ENCODE data around the gene HMGB4.

Gene HMGB4

DNA sequence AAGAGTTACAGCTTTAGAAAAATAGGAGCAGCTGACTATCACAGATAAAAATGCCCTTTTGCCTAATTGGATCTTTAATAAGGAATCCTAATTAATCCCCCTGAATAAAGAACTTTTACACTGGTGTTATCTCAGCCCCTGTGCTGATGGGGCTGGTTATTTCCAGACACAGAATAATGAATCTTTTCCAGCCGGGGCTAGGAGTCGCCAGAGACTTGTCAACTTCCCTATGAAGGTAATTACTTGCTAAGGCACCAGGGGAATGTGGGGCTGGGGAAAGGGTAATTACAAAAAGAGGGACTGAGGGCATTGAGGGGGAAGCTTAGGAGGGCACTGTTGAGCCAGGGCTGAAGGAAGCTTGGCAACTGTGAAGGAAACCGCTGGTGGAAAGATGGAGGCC lies 34.5 kb downstream of the HMGB4 start:
- no peak for DNase-seq (ENCODE audit: low read depth, low spot score)

DNA sequence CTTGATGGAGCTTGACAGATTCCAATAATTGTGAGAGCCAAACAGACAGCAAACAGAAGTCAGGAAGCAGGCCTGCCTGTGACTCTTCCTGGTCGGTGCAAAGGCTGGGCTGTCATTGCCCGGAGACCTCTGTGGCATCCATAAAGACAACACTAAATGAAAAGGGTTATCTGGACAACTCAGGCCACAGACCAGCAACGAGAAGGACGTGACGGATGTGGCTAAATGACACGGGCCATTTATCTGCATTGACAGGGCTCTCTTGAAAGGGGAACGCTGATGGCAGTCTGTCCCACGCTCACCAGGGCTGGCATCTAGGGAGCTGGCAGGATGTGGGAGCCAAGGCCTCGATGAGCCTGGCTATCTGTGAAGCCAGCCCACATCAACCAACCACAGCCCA lies 35.0 kb downstream of the HMGB4 start:
- DNase-seq (ENCODE audit: low read depth, low spot score) = no peak

DNA sequence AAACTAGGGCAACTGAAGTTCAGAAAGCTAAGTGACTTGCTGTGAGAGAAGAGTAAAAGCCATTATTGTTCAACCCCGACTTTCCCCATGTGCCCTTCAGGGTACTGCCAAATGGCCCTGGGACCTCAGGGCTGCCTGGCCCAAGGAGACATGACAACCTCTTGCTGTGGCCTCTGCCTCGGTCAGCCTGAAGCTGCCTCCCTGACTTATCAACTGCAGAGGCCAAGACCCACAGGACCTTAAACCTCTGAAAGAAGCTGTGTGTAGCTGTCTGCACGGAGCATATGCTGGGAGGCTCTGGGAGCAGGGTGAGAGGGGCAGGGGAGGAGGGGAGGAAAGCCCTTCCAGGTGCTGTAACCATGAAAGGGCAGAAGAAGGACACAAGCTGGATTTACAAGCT lies 35.9 kb downstream of the HMGB4 start:
- no peak for DNase-seq (ENCODE audit: low read depth, low spot score)

DNA sequence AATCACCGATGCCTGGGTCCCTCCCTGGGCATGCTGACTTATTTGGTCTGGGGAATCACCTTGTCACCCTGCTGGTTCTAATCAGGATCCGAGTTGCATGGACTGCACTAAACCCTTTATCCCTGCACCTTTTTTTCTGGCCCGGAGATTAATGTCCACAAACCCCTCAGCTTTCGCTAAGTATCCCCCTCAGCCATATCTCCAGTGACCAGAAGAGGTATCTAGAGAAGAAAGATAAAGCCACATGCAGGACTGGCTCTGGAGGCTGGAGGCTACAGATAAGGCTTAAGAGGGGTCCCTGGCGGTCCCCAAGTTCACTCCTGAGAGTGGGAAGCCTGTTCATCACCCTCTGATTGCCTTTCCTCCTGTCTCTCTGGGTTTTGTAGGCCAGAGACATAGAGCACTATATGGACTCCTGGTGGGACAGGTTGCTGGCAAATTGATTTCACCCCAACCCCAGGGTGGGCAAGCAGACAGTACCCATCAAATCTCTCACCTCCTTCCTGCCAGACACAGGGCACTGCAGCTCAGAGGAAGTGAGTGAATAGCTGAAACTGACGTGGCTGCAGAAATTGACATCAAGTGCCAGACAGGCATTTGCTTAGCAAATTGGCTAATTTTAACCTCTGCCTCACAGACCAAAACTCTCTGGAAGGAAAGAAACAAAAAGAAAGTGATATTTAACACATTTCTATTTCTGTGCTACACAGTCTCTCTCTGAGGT lies 38.8 kb downstream of the HMGB4 start:
- DNase-seq (ENCODE audit: low read depth, low spot score) = no peak

DNA sequence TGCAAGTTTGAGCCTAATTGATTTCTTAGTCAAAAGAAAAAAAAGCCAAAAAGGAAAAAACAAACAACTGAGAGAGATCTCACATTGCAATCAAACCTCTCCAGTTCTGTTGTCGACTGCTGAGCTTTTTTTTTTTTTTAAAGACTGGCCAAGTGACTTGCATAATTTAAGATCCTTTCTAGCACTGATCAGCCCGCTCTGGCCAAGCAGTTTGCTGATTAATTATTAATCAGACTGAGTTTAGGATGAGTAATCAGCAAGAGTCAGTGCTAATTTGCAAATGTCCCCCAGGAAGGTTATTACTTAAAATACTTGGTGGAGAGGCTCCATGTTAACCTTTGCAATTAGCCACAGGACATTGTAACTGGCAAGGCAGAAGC lies 39.3 kb downstream of the HMGB4 start:
- no peak for DNase-seq (ENCODE audit: low read depth, low spot score)

DNA sequence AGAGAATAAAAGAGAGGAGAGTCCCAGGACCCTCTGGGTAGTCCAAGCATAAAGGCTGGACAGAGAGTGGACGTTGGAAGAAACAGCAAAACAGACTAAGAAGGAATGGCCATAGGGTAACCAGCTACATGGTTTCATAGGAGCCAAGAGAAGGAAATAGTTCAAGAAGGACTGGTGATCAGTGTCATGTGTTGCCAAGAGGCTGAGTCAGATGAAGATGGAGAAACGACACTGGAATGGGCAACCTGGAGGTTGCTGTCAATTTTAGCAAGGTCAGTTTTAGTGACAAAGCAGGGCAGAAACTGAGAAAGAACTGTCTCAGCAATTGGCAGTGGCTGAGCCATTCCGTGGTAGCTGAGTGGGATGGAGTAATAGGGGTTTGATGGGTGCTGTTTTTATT lies 41.4 kb downstream of the HMGB4 start:
- DNase-seq (ENCODE audit: low read depth, low spot score) = no peak

DNA sequence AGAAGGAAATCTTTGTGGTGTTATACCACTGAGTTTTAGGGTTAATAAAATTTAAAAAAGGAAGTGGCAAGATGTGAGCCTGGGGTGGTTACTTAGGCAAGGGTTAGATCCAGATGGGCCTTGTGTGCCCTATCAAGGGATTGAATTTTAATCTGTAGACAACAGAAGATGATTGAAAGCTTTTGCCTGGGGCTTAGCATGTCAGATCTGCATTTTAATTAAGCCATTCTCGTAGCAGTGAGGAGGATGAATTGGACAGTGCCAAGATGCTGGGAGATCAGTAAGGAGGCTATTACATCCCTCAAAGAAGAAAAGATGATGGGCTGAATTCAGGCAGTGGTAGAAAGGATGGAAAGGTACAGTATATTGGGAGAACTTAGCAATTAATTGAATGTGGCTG lies 42.3 kb downstream of the HMGB4 start:
- DNase-seq (ENCODE audit: low read depth, low spot score) = no peak

DNA sequence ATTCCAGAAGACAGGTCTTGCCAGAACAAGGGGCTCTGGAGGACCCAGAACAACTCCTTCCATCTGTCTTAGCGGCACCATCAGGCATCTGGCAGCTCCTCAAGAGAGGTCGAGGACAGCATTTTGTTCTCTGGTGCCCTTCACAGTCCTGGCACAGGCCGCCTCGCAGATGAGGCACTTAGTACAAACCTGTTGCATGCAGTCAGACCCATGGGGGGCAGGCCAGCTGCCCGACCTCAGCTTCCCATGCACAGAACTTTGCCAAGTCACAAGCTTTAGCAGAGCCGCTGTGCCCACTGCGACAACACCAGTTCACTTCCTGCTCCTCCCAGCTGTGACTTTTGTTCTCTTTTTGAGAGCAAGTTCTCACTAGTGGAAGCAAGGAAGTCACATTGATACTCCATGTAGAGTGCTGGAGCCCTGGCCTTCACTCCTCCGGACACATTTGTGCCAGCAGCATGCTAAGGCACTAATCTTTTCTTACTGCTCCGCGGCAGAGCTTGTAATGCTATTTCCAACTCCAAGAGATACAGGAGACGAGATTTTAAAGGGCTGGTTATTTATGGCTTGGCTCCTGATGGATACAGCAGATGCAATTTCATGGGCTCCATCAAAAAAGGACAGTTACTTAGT lies 44.6 kb downstream of the HMGB4 start:
- DNase-seq (ENCODE audit: low read depth, low spot score) = no peak
